GM21526 (cell line): ENCODE measurements around the gene TBP.
A peak's percentile ranks its signal among the peaks of the same experiment; 100 is the strongest.
"Not testable (repeated sequence)": the region's sequence is repeated elsewhere in the genome, so short reads cannot be mapped to it uniquely, and the experiment has no call there.

ENCODE experiments used
- ATAC-seq: cut with Tn5 transposase; IDR thresholded peaks from one replicate; pipeline ENCODE4 v1.9.1; 2021; ENCODE audit warnings: moderate library complexity; ENCODE audit not compliant: unreplicated experiment, low FRiP score

TBP gene

DNA sequence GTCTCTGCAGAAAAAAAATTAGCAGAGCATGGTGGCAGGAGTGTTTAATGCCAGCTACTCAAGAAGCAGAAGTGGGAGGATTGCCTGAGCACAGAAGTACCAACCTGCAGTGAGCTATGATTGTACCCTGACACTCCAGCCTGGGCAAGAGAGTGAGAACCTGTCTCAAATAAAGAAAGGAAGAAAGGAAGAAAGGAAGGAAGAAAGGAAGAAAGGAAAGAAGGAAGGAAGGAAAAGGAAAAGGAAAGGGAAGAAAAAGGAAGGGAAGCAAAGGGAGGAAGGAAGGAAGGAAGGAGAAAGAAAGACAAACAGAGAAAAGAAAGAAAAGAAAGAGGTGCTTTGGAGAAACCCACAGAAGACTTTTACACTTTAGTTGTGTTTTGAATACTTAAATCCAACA, 43.1 kb downstream of the TBP start:
- ATAC-seq: no peak

- no peak for ATAC-seq
Observed at GRCh38 chr6:170605574-170606259, 51.5 kb downstream of the TBP start.

DNA sequence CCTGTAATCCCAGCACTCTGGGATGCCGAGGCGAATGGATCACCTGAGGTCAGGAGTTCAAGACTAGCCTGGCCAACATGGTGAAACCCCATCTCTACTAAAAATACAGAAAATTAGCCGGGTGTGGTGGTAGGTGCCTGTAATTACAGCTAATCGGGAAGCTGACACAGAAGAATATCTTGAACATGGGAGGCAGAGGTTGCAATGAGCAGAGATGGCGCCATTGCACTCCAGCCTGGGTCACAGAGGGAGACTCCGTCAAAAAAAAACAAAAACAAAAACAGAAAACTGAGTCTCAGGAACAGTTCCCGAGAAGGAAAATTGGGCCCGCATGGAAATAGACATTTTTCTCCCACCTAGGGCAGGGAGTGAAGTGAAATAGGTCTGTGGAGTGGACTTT, 55.1 kb downstream of the TBP start:
- not testable (repeated sequence) for ATAC-seq

GRCh38 chr6:170612256-170612804, 58.2 kb downstream of the TBP start:
- ATAC-seq: peak; percentile 85

DNA sequence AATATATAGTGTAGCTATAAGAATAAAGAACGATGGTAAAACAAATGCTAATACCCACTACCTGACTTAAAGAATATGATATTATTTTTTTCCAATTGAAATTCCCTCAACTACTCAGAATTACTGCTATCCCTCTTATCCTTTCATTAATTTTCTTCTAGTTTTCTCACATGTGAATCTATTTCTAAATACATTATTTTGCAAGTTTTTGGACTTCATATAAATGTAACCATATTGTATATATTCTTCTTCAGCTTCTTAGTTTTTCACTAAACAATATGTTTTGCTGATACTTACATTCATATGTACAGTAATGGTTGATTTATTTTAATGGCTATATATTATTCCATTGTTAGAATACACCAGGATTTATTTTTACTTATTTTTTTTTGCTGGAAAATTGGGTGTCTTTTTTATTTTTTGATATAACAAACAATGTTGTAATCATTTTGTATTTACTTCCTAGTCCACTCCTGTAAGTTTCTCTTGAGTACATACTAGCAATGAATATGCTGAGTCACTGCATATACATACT, 61.9 kb downstream of the TBP start:
- not testable (repeated sequence) for ATAC-seq
